SK-N-SH treated with all-trans-retinoic acid at 6 μM for 48 hours (cell line): ENCODE measurements around the gene IRF2BPL.

Experiments
- ATAC-seq: fragments of 200-7000 bp; cut with Tn5 transposase; 3 replicates; pipeline ENCODE4 v1.9.1; 2020; ENCODE audit warnings: mild to moderate bottlenecking, moderate library complexity
- ARNTL ChIP-seq: fragments of 450-650 bp; formaldehyde crosslinking; IDR thresholded peaks from 2 replicates; pipeline ENCODE4 v1.5.0; 2020; ENCODE audit warnings: low read depth, mild to moderate bottlenecking, moderate library complexity, borderline replicate concordance
- BACH2 ChIP-seq: fragments of 250-450 bp; sonication (Bioruptor Pico); IDR thresholded peaks from 2 replicates; pipeline ENCODE4 v1.9.0; 2021; ENCODE audit warnings: mild to moderate bottlenecking, borderline replicate concordance
- CSDC2 ChIP-seq: fragments of 250-450 bp; sonication (Bioruptor Pico); IDR thresholded peaks from 2 replicates; pipeline ENCODE4 v1.5.0; 2020; ENCODE audit warnings: mild to moderate bottlenecking, moderate library complexity
- ESRRG ChIP-seq: fragments of 250-450 bp; sonication (Bioruptor Pico); IDR thresholded peaks from 2 replicates; pipeline ENCODE4 v1.6.1; 2021; ENCODE audit warnings: mild to moderate bottlenecking
- ISL1 ChIP-seq: fragments of 250-450 bp; sonication (Bioruptor Pico); IDR thresholded peaks from 2 replicates; pipeline ENCODE4 v2.1.2; 2022; ENCODE audit warnings: mild to moderate bottlenecking, moderate library complexity
- OSR1 ChIP-seq: fragments of 250-450 bp; sonication (Bioruptor Pico); IDR thresholded peaks from 2 replicates; pipeline ENCODE4 v1.8.0; 2022; ENCODE audit warnings: moderate library complexity, mild to moderate bottlenecking, inconsistent platforms
- RARB ChIP-seq: fragments of 250-450 bp; sonication (Bioruptor Pico); IDR thresholded peaks from 2 replicates; pipeline ENCODE4 v1.8.0; 2021; ENCODE audit warnings: mild to moderate bottlenecking, moderate library complexity
- TCF4 ChIP-seq: fragments of 250-450 bp; sonication (Bioruptor Pico); IDR thresholded peaks from 2 replicates; pipeline ENCODE4 v1.8.0; 2021; ENCODE audit warnings: mild to moderate bottlenecking, moderate library complexity, borderline replicate concordance
- TOX ChIP-seq: fragments of 250-450 bp; sonication (Bioruptor Pico); IDR thresholded peaks from 2 replicates; pipeline ENCODE4 v1.8.0; 2021; ENCODE audit warnings: mild to moderate bottlenecking, moderate library complexity, borderline replicate concordance
- ZC3H10 ChIP-seq: fragments of 250-450 bp; sonication (Bioruptor Pico); IDR thresholded peaks from 2 replicates; pipeline ENCODE4 v1.5.1; 2021; ENCODE audit warnings: mild to moderate bottlenecking, moderate library complexity
- ZFP30 ChIP-seq: fragments of 450-650 bp; formaldehyde crosslinking; IDR thresholded peaks from 2 replicates; pipeline ENCODE4 v1.5.0; 2022; ENCODE audit warnings: mild to moderate bottlenecking, moderate library complexity
- ZNF565 ChIP-seq: fragments of 450-650 bp; formaldehyde crosslinking; conservative IDR thresholded peaks from 2 replicates; pipeline ENCODE4 v1.5.0; 2020; ENCODE audit warnings: low read depth, mild to moderate bottlenecking, moderate library complexity
- ZNF8 ChIP-seq: fragments of 450-650 bp; formaldehyde crosslinking; IDR thresholded peaks from 2 replicates; pipeline ENCODE4 v1.5.0; 2020; ENCODE audit warnings: mild to moderate bottlenecking, moderate library complexity
- TF ChIP-seq, protein P1 (sequence below): fragments of 250-450 bp; sonication (Bioruptor Pico); IDR thresholded peaks from 2 replicates; pipeline ENCODE4 v1.8.0; 2020; ENCODE audit warnings: mild to moderate bottlenecking, moderate library complexity, borderline replicate concordance
- TF ChIP-seq, protein P2 (sequence below): fragments of 250-450 bp; sonication (Bioruptor Pico); IDR thresholded peaks from 2 replicates; pipeline ENCODE4 v1.5.1; 2020; ENCODE audit warnings: low read depth, mild to moderate bottlenecking, moderate library complexity
- TF ChIP-seq, protein P3 (sequence below): fragments of 250-450 bp; sonication (Bioruptor Pico); IDR thresholded peaks from 2 replicates; pipeline ENCODE4 v1.8.0; 2021; ENCODE audit warnings: low read depth, mild to moderate bottlenecking, moderate library complexity, borderline replicate concordance
- TF ChIP-seq, protein P4 (sequence below): fragments of 250-450 bp; sonication (Bioruptor Pico); IDR thresholded peaks from 2 replicates; pipeline ENCODE4 v1.5.0; 2020; ENCODE audit warnings: mild to moderate bottlenecking, moderate library complexity

IRF2BPL gene

DNA sequence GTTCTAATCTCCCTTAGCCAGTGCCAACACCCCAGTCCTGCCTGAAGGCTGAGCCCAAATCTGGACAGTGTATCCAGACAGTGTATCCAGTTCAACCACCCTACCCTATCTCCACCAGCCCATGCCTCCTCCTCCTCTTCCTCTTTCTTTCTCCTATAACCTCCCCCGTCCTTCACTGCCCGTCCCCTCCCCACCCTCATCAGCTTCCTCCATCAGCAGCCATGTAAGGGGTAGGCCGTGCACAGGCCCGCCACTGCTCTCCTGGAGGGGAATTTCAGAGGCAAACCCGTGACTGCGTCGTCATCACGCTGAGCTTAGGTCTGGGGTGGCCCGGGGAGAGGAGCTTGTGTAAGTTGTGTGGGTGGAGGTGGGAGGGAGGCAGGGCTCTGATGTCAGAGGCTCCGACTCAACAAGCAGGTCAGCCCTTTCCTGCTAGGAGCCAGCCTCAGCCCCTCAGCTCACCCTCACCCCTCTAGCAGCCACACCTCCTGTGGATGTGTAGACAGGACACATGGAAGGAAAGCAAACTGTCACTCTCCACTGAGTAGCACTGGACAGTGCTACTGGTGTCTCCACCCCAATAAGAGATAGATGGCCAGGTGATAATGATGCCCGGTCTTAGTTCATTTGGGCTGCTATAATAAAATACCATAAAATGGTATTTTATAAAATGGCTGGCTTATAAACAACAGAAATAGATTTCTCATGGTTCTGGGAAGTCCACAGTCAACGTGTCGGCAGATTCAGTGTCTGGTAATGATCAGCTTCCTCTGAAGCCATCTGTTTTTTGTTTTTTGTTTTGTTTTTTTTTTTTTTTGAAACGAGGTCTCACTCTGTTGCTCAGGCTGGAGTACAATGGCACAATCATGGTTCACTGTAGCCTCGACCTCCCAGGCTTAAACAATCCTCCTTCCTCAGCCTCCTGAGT lies 50.5 kb downstream of the IRF2BPL start:
- 0 out of 2 replicates have a peak, but pooled peaks have one; percentile 19 for TF ChIP-seq TCF4
- TF ChIP-seq, protein P1, sequence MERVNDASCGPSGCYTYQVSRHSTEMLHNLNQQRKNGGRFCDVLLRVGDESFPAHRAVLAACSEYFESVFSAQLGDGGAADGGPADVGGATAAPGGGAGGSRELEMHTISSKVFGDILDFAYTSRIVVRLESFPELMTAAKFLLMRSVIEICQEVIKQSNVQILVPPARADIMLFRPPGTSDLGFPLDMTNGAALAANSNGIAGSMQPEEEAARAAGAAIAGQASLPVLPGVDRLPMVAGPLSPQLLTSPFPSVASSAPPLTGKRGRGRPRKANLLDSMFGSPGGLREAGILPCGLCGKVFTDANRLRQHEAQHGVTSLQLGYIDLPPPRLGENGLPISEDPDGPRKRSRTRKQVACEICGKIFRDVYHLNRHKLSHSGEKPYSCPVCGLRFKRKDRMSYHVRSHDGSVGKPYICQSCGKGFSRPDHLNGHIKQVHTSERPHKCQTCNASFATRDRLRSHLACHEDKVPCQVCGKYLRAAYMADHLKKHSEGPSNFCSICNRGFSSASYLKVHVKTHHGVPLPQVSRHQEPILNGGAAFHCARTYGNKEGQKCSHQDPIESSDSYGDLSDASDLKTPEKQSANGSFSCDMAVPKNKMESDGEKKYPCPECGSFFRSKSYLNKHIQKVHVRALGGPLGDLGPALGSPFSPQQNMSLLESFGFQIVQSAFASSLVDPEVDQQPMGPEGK (CRISPR knock-in tag) = no peak
- TF ChIP-seq, all 23 proteins: peak for 1
- ATAC-seq = no peak; the same call in 1 of the 3 replicates

DNA sequence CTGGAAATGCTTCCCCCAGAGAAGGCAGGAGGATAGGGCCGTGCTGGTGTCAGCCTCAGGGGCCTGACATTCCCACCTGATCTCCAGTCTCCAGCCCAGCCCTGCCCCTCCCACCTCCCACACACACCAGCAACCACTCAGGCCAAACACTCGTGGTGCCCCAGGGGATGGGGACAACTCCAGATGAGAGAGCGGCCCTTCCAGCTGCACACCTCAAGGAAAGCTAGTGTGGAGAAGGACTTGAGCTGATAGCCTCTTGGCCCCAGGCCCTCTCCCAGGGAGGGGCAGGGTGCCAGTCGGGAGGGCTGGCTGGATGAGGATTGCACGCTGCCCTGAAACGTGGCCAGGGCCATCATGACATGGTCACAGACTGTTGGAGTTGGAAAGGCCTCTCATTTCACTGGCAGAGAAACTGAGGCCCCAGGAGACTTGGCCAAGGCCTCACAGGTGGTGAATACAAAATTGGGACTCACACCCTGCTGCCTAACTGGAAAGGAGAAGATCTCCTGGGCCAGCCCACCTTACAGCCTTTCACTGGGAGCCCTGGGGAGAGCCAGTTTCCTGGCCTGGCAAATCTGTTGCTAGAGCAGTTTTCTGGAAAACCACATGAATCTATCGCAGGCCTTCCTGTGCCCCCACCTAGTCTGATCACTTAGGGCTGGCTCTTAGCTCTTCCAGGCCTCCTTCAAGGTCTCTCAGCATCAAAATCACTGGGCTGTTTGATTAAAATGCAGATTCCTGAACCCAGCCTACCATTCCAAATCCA lies 52.1 kb downstream of the IRF2BPL start:
- TF ChIP-seq BACH2 (CRISPR knock-in tag) (no peak), ARNTL (no peak), ZC3H10 (CRISPR knock-in tag) (no peak), ESRRG (CRISPR knock-in tag) (no peak)
- TF ChIP-seq, protein P2, sequence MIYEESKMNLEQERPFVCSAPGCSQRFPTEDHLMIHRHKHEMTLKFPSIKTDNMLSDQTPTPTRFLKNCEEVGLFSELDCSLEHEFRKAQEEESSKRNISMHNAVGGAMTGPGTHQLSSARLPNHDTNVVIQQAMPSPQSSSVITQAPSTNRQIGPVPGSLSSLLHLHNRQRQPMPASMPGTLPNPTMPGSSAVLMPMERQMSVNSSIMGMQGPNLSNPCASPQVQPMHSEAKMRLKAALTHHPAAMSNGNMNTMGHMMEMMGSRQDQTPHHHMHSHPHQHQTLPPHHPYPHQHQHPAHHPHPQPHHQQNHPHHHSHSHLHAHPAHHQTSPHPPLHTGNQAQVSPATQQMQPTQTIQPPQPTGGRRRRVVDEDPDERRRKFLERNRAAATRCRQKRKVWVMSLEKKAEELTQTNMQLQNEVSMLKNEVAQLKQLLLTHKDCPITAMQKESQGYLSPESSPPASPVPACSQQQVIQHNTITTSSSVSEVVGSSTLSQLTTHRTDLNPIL (CRISPR knock-in tag) = no peak
- no peak; the same call in 2 of the 3 replicates for ATAC-seq

DNA sequence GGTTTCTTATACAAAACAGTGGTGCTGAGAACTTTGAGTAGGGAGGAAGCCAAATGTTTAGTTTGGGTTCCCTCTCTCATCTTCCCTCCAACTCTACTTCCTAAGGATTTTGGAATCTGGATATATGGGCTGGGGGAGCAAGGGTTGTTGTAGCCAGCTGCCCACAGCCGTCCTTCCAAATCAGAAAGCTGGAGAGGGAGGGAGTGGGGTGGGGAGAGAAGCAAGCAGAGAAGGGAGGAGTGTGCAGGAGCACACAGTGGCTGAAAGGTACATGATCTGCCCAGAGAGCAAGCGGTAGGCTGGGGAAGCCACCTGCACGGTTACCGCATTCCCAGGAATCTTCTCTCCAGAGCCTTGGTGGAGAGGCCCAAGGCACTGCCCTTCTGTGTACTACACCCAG lies 52.7 kb downstream of the IRF2BPL start:
- no peak; the same call in 2 of the 3 replicates for ATAC-seq
- TF ChIP-seq BACH2 (CRISPR knock-in tag) (no peak), OSR1 (CRISPR knock-in tag) (no peak), ARNTL (no peak), TOX (CRISPR knock-in tag) (no peak), RARB (no peak), ZFP30 (CRISPR knock-in tag) (no peak), ZC3H10 (CRISPR knock-in tag) (no peak), ZNF8 (no peak), ESRRG (CRISPR knock-in tag) (no peak), TCF4 (no peak), ISL1 (CRISPR knock-in tag) (no peak), ZNF565 (CRISPR knock-in tag) (no peak), CSDC2 (no peak)
- TF ChIP-seq, protein P3, sequence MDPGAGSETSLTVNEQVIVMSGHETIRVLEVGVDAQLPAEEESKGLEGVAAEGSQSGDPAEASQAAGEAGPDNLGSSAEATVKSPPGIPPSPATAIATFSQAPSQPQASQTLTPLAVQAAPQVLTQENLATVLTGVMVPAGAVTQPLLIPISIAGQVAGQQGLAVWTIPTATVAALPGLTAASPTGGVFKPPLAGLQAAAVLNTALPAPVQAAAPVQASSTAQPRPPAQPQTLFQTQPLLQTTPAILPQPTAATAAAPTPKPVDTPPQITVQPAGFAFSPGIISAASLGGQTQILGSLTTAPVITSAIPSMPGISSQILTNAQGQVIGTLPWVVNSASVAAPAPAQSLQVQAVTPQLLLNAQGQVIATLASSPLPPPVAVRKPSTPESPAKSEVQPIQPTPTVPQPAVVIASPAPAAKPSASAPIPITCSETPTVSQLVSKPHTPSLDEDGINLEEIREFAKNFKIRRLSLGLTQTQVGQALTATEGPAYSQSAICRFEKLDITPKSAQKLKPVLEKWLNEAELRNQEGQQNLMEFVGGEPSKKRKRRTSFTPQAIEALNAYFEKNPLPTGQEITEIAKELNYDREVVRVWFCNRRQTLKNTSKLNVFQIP (CRISPR knock-in tag) = no peak
- TF ChIP-seq, protein P1 (CRISPR knock-in tag) = no peak
- TF ChIP-seq, protein P4, sequence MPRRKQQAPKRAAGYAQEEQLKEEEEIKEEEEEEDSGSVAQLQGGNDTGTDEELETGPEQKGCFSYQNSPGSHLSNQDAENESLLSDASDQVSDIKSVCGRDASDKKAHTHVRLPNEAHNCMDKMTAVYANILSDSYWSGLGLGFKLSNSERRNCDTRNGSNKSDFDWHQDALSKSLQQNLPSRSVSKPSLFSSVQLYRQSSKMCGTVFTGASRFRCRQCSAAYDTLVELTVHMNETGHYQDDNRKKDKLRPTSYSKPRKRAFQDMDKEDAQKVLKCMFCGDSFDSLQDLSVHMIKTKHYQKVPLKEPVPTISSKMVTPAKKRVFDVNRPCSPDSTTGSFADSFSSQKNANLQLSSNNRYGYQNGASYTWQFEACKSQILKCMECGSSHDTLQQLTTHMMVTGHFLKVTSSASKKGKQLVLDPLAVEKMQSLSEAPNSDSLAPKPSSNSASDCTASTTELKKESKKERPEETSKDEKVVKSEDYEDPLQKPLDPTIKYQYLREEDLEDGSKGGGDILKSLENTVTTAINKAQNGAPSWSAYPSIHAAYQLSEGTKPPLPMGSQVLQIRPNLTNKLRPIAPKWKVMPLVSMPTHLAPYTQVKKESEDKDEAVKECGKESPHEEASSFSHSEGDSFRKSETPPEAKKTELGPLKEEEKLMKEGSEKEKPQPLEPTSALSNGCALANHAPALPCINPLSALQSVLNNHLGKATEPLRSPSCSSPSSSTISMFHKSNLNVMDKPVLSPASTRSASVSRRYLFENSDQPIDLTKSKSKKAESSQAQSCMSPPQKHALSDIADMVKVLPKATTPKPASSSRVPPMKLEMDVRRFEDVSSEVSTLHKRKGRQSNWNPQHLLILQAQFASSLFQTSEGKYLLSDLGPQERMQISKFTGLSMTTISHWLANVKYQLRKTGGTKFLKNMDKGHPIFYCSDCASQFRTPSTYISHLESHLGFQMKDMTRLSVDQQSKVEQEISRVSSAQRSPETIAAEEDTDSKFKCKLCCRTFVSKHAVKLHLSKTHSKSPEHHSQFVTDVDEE (CRISPR knock-in tag) = no peak
- TF ChIP-seq, protein P2 (CRISPR knock-in tag) = no peak
